GM06990 (cell line): ENCODE data around the gene SLC6A3.

Experiments
- DNase-seq: peaks from one replicate; pipeline ENCODE4 v3.0.0-alpha.2; 2011; ENCODE audit not compliant: insufficient read length; ENCODE audit errors: extremely low read depth
- H3K27me3 ChIP-seq: replicated peaks from 2 replicates; pipeline ENCODE4 v1.6.0; 2011; ENCODE audit warnings: low read length; ENCODE audit not compliant: control insufficient read depth, insufficient read depth
- H3K36me3 ChIP-seq: 2 replicates; pipeline ENCODE4 v1.5.1; 2011; ENCODE audit warnings: low read length; ENCODE audit not compliant: control insufficient read depth, insufficient read depth
- H3K4me3 ChIP-seq: replicated peaks from 2 replicates; pipeline ENCODE4 v1.5.1; 2011; ENCODE audit warnings: low read depth, mild to moderate bottlenecking, control low read depth, low read length
- CTCF ChIP-seq: IDR thresholded peaks from 2 replicates; pipeline ENCODE4 v1.5.1; 2011; ENCODE audit warnings: low read length, control low read depth, mild to moderate bottlenecking, inconsistent platforms; ENCODE audit not compliant: insufficient read depth, poor library complexity, severe bottlenecking

SLC6A3 gene

GRCh38 chr5:1443171-1443570 lies 2.1 kb downstream of the SLC6A3 start:
- Histone ChIP-seq H3K4me3 (no peak overlapping the region), H3K27me3 (peaks cover 3% of the 10 kb centered on the region)
- no peak for TF ChIP-seq CTCF

GRCh38 chr5:1442222-1443145 lies 2.8 kb downstream of the SLC6A3 start:
- Histone ChIP-seq H3K4me3 (no peak overlapping the region), H3K36me3 (no peaks in the 10 kb centered on the region), H3K27me3 (peaks cover 2% of the 10 kb centered on the region)
- no peak for DNase-seq
- TF ChIP-seq CTCF = no peak

More at GRCh38 chr5:1443171-1443570, 2.1 kb downstream of the SLC6A3 start:
- no peaks in the 10 kb centered on the region for H3K36me3 ChIP-seq
- no peak for DNase-seq

- no peak for TF ChIP-seq CTCF
- H3K36me3 ChIP-seq = no peaks in the 10 kb centered on the region
- DNase-seq = no peak
- no peaks in the 10 kb centered on the region; the same call in none of the 2 replicates for H3K27me3 ChIP-seq
- H3K4me3 ChIP-seq = no peak overlapping the region
These were observed 3.9 kb downstream of the SLC6A3 start for GRCh38 chr5:1441166-1441865.

GRCh38 chr5:1440098-1440493 lies 5.1 kb downstream of the SLC6A3 start:
- no peak for DNase-seq
- H3K27me3 ChIP-seq = no peaks in the 10 kb centered on the region; the same call in none of the 2 replicates
- H3K36me3 ChIP-seq = no peaks in the 10 kb centered on the region
- no peak for TF ChIP-seq CTCF
- no peak overlapping the region for H3K4me3 ChIP-seq

GRCh38 chr5:1439388-1440097 lies 5.7 kb downstream of the SLC6A3 start:
- no peak for DNase-seq
- no peaks in the 10 kb centered on the region; the same call in none of the 2 replicates for H3K27me3 ChIP-seq
- no peaks in the 10 kb centered on the region for H3K36me3 ChIP-seq
- no peak overlapping the region for H3K4me3 ChIP-seq
- no peak for TF ChIP-seq CTCF
